Calu3 (cell line): ENCODE measurements around the gene HHAT. TPM values are rescaled to one million over a fixed set of nuclear protein-coding genes. Genes with fewer than 3 reads are reported as not detected.

Source experiments
- BruUV-seq: library from RNA; stranded (reverse); fragments of 400-500 nt; replicated peaks from 2 replicates; lab custom pipeline; 2021; lab: Mats Ljungman, UMichigan
- CTCF ChIA-PET: fragments of 300-600 bp; sonication (Branson Sonifier 250); formaldehyde crosslinking; loops from one replicate; lab custom pipeline; 2022; ENCODE audit warnings: antibody characterized with exemption; lab: Charles Lee
- DNase-seq: peaks from one replicate; pipeline ENCODE4 v3.0.0; 2022
- H3K27ac Mint-ChIP-seq: one replicate; pipeline ENCODE4 v1.8.0; 2022; ENCODE audit warnings: mixed read lengths; ENCODE audit not compliant: unreplicated experiment
- H3K27me3 Mint-ChIP-seq: one replicate; pipeline ENCODE4 v1.8.0; 2022; ENCODE audit warnings: mixed read lengths; ENCODE audit not compliant: unreplicated experiment
- H3K36me3 Mint-ChIP-seq: one replicate; pipeline ENCODE4 v1.8.0; 2022; ENCODE audit warnings: mild to moderate bottlenecking, moderate library complexity, mixed read lengths; ENCODE audit not compliant: insufficient read depth, unreplicated experiment
- H3K4me1 Mint-ChIP-seq: one replicate; pipeline ENCODE4 v1.8.0; 2022; ENCODE audit warnings: mild to moderate bottlenecking, low read depth, mixed read lengths; ENCODE audit not compliant: unreplicated experiment
- H3K4me3 Mint-ChIP-seq: one replicate; pipeline ENCODE4 v1.8.0; 2022; ENCODE audit warnings: mild to moderate bottlenecking, low read depth, moderate library complexity, mixed read lengths; ENCODE audit not compliant: unreplicated experiment
- H3K9me3 Mint-ChIP-seq: one replicate; pipeline ENCODE4 v1.8.0; 2022; ENCODE audit warnings: low read depth, mixed read lengths; ENCODE audit not compliant: unreplicated experiment
- CTCF ChIP-seq: fragments of 200-600 bp; IDR thresholded peaks from one replicate; pipeline ENCODE4 v1.8.0; 2022; ENCODE audit warnings: antibody characterized with exemption; ENCODE audit not compliant: unreplicated experiment
- intact Hi-C: fragments of 100-400 bp; cut with micrococcal nuclease; formaldehyde crosslinking; loops from one replicate; pipeline ENCODE4 v1.10.0; 2022; ENCODE audit not compliant: unreplicated experiment
- total RNA-seq: library from RNA; stranded (reverse); gene quantifications from 2 replicates; pipeline ENCODE4 v1.2.3, GENCODE V29; 2022

Gene HHAT
- total RNA-seq, 1 experiment from 2014 or later, result 5.8 TPM

DNA sequence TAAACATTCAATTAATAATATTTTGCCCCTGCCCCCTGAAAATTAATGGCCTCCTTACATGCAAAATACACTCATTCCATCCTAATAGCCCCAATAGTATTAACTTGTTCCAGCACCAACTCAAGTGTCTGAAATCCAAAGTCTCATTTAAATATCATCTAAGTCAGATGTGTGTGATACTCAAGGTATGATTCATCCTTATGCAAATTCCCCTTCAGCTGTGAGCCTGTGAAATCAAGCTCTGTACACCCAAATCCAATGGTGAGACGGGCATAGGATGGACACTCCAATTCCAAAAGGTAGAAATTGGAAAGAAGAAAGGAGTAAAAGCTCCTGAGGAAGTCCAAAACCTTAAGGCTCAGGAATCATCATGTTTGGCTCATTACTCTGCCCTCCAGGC is 83.5 kb downstream of the HHAT start:
- Mint-ChIP-seq H3K4me3 (no peak overlapping the region), H3K27ac (no peak overlapping the region), H3K36me3 (no peaks in the 10 kb centered on the region), H3K9me3 (no peaks in the 10 kb centered on the region), H3K4me1 (no peaks in the 10 kb centered on the region), H3K27me3 (no peaks in the 10 kb centered on the region)
- DNase-seq, result no peak
- CTCF ChIA-PET, result no interaction called here
- no peak for TF ChIP-seq CTCF
- intact Hi-C loops, result no loop called here
- BruUV-seq, result no TSS peak

GRCh38 chr1:210413951-210414350 is 85.2 kb downstream of the HHAT start:
- H3K36me3 Mint-ChIP-seq, result no peaks in the 10 kb centered on the region
- intact Hi-C loops, result no loop called here
- CTCF ChIA-PET, result interaction anchor here (1.3 to 1.7 kb wide), 2 partner anchors 40 to 47 kb away, joined by 3 read pairs; no protein-coding TSS in a partner anchor
- H3K9me3 Mint-ChIP-seq, result no peaks in the 10 kb centered on the region
- no peak for TF ChIP-seq CTCF
- no peak overlapping the region for H3K4me3 Mint-ChIP-seq
- H3K27ac Mint-ChIP-seq, result no peak overlapping the region
- no TSS peak for BruUV-seq
- DNase-seq, result no peak
- no peaks in the 10 kb centered on the region for H3K27me3 Mint-ChIP-seq
- peaks cover under 1% of the 10 kb centered on the region for H3K4me1 Mint-ChIP-seq

GRCh38 chr1:210415846-210416448 is 87.2 kb downstream of the HHAT start:
- H3K27ac Mint-ChIP-seq, result no peak overlapping the region
- H3K36me3 Mint-ChIP-seq, result no peaks in the 10 kb centered on the region
- no peaks in the 10 kb centered on the region for H3K9me3 Mint-ChIP-seq
- no peak overlapping the region for H3K4me3 Mint-ChIP-seq
- peaks cover 8% of the 10 kb centered on the region for H3K4me1 Mint-ChIP-seq
- DNase-seq, result no peak
- CTCF ChIA-PET, result interaction anchor here (0.6 kb wide), 1 partner anchor 173 kb away, joined by 3 read pairs; no protein-coding TSS in a partner anchor
- intact Hi-C loops, result no loop called here
- no TSS peak for BruUV-seq
- no peak for TF ChIP-seq CTCF
- no peaks in the 10 kb centered on the region for H3K27me3 Mint-ChIP-seq

DNA sequence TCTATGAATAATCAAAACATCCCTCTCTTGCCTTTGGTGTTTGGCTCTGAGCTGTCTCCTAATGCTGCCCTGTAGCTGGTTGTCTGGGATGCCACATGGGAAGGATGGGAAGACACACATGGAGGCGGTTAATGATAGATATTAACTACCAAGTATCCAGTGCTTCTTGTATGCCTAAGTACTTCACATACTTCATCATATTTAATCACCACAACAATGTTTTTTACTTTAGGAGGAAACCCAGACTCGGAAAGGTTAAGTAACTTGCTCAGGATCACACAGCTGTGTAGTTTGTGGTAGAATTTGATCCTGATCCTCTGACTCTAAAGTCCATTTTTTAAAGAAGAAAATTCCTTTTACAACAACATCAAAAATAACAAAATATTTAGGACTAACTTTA is 88.0 kb downstream of the HHAT start:
- no peaks in the 10 kb centered on the region for H3K9me3 Mint-ChIP-seq
- no peak for DNase-seq
- no peak for TF ChIP-seq CTCF
- intact Hi-C loops, result no loop called here
- H3K27me3 Mint-ChIP-seq, result no peaks in the 10 kb centered on the region
- no peak overlapping the region for H3K27ac Mint-ChIP-seq
- H3K4me1 Mint-ChIP-seq, result peaks cover 8% of the 10 kb centered on the region
- BruUV-seq, result no TSS peak
- no peak overlapping the region for H3K4me3 Mint-ChIP-seq
- H3K36me3 Mint-ChIP-seq, result no peaks in the 10 kb centered on the region
- CTCF ChIA-PET, result interaction anchor here (0.6 kb wide), 1 partner anchor 172 kb away, joined by 3 read pairs; no protein-coding TSS in a partner anchor
